ENCODE data around the gene TBC1D5. TPM values are rescaled to one million over a fixed set of nuclear protein-coding genes. Genes with fewer than 3 reads are reported as not detected.

TBC1D5 gene
- total and polyA plus RNA-seq, 2 donors (not counting 1 experiment from before 2014, with no cell fraction given) = 22.6 to 111 TPM

DNA sequence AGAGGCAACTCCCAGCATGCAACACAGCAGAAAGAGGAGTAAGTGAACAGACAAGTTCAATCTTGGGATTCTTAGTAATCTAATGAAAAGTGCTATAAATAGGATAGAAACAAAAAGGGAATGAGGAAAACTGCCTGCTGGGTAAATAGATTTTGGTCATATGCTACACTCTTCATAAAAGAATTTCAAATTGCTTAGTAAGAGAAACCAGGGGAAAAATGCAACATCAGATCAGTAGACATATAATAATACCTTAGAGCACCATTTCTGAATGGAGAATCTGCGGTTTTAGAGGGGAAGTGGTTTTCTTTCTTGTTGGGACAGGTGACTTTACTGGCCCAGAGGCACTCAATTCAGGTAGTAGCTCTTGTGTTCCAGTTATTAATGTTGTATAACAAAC, 13.4 kb upstream of the TBC1D5 start:
- no CpG with 5 or more reads among the region's 1 CpG for WGBS (ENCODE audit: insufficient coverage)
- no peak for ATAC-seq (ENCODE audit: low read depth)

DNA sequence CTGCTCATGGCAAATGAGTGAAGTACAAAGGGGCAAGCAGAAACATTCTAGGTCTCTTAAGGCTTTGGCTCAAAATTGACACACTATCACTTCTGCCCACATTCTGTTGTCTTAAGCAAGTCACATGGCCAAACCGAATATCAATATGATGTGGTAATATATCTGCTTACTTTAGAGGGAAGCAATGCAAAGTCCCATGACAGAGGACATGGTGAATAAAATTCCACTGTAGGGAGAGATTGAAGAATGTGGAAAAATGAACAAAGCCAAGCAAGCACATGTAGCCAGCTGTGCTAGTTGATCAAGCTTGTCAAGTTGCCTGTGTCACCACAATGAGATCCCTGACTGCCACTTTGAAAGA, 11.2 kb upstream of the TBC1D5 start:
- Histone ChIP-seq H3K9ac (ENCODE audit: low read length) (no peak overlapping the region), H2AFZ (ENCODE audit: insufficient read depth, low read depth, low read length, poor library complexity, severe bottlenecking) (no peak overlapping the region), H3K4me2 (replicated peaks; ENCODE audit: low read depth, low read length, poor library complexity, severe bottlenecking) (no peak overlapping the region), H3K27ac (ENCODE audit: low read length in 2 of 2) (no peak overlapping the region), H4K20me1 (ENCODE audit: control insufficient read depth, insufficient read depth, low read length, poor library complexity, severe bottlenecking) (no peaks in the 10 kb centered on the region), H3K4me1 (ENCODE audit: control insufficient read depth in 2 of 2, insufficient read depth in 2 of 2, low read length in 2 of 2) (peaks cover 15 to 19% of the 10 kb centered on the region in 2 donors), H3K36me3 (replicated peaks in 1 of 2; ENCODE audit: control extremely low read depth in 1 of 2, control insufficient read depth in 1 of 2, extremely low read depth in 1 of 2, insufficient read depth in 2 of 2, low read length in 1 of 2) (no peaks in the 10 kb centered on the region), H3K9me3 (ENCODE audit: control extremely low read depth in 1 of 3, control insufficient read depth in 2 of 3, insufficient read depth in 1 of 3, low read length in 2 of 3) (no peaks in the 10 kb centered on the region), H3K79me2 (ENCODE audit: control insufficient read depth, insufficient read depth, low read length) (no peaks in the 10 kb centered on the region), H3K4me3 (ENCODE audit: control extremely low read depth in 1 of 5, extremely low read depth in 1 of 5, insufficient read depth in 1 of 5, low read depth in 2 of 5, low read length in 4 of 5) (no peak overlapping the region), H3K27me3 (replicated peaks in 1 of 4; ENCODE audit: control extremely low read depth in 1 of 4, control insufficient read depth in 3 of 4, insufficient read depth in 4 of 4, low read length in 3 of 4) (no peaks in the 10 kb centered on the region)
- TF ChIP-seq, protein P1, sequence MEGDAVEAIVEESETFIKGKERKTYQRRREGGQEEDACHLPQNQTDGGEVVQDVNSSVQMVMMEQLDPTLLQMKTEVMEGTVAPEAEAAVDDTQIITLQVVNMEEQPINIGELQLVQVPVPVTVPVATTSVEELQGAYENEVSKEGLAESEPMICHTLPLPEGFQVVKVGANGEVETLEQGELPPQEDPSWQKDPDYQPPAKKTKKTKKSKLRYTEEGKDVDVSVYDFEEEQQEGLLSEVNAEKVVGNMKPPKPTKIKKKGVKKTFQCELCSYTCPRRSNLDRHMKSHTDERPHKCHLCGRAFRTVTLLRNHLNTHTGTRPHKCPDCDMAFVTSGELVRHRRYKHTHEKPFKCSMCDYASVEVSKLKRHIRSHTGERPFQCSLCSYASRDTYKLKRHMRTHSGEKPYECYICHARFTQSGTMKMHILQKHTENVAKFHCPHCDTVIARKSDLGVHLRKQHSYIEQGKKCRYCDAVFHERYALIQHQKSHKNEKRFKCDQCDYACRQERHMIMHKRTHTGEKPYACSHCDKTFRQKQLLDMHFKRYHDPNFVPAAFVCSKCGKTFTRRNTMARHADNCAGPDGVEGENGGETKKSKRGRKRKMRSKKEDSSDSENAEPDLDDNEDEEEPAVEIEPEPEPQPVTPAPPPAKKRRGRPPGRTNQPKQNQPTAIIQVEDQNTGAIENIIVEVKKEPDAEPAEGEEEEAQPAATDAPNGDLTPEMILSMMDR (IDR thresholded peaks at IDR 0.05) = no peak
- no peak for TF ChIP-seq EZH2 (IDR thresholded peaks at IDR 0.05; ENCODE audit: borderline replicate concordance, insufficient read depth, low read depth, low read length, poor library complexity, severe bottlenecking)
- DNase-seq = no peak
- intact Hi-C loops (cut with micrococcal nuclease) = no loop called here
- no peak overlapping the region for H3K27ac Mint-ChIP-seq
- H3K27me3 Mint-ChIP-seq = no peaks in the 10 kb centered on the region
- CTCF ChIA-PET = no interaction called here
- H3K4me1 Mint-ChIP-seq = peaks cover 19% of the 10 kb centered on the region
- no CpG with 5 or more reads among the region's 1 CpG for WGBS (ENCODE audit: insufficient coverage)
- no peak overlapping the region for H3K4me3 Mint-ChIP-seq
- H3K9me3 Mint-ChIP-seq (ENCODE audit: insufficient read depth) = peaks cover 2% of the 10 kb centered on the region
- POLR2A ChIA-PET = no interaction called here
- ATAC-seq (ENCODE audit: low read depth) = no peak

More for the DNA sequence above, 13.4 kb upstream of the TBC1D5 start:
- Mint-ChIP-seq H3K4me1 (peaks cover 6% of the 10 kb centered on the region), H3K4me3 (no peak overlapping the region), H3K27ac (no peak overlapping the region), H3K9me3 (ENCODE audit: insufficient read depth) (peaks cover 2% of the 10 kb centered on the region), H3K27me3 (no peaks in the 10 kb centered on the region)
- DNase-seq = no peak
- Histone ChIP-seq H2AFZ (ENCODE audit: insufficient read depth, low read depth, low read length, poor library complexity, severe bottlenecking) (no peak overlapping the region), H3K4me3 (ENCODE audit: control extremely low read depth in 1 of 5, extremely low read depth in 1 of 5, insufficient read depth in 1 of 5, low read depth in 2 of 5, low read length in 4 of 5) (no peak overlapping the region), H3K4me2 (replicated peaks; ENCODE audit: low read depth, low read length, poor library complexity, severe bottlenecking) (no peak overlapping the region), H3K9me3 (ENCODE audit: control extremely low read depth in 1 of 3, control insufficient read depth in 2 of 3, insufficient read depth in 1 of 3, low read length in 2 of 3) (no peaks in the 10 kb centered on the region), H3K36me3 (replicated peaks in 1 of 2; ENCODE audit: control extremely low read depth in 1 of 2, control insufficient read depth in 1 of 2, extremely low read depth in 1 of 2, insufficient read depth in 2 of 2, low read length in 1 of 2) (no peaks in the 10 kb centered on the region), H3K4me1 (ENCODE audit: control insufficient read depth in 2 of 2, insufficient read depth in 2 of 2, low read length in 2 of 2) (no peaks in the 10 kb centered on the region), H4K20me1 (ENCODE audit: control insufficient read depth, insufficient read depth, low read length, poor library complexity, severe bottlenecking) (no peaks in the 10 kb centered on the region), H3K9ac (ENCODE audit: low read length) (no peak overlapping the region), H3K27me3 (replicated peaks in 1 of 4; ENCODE audit: control extremely low read depth in 1 of 4, control insufficient read depth in 3 of 4, insufficient read depth in 4 of 4, low read length in 3 of 4) (no peaks in the 10 kb centered on the region), H3K27ac (ENCODE audit: low read length in 2 of 2) (no peak overlapping the region), H3K79me2 (ENCODE audit: control insufficient read depth, insufficient read depth, low read length) (no peaks in the 10 kb centered on the region)
- POLR2A ChIA-PET = no interaction called here
- intact Hi-C loops (cut with micrococcal nuclease) = no loop called here
- TF ChIP-seq, protein P1 (IDR thresholded peaks at IDR 0.05) = no peak
- no peak for TF ChIP-seq EZH2 (IDR thresholded peaks at IDR 0.05; ENCODE audit: borderline replicate concordance, insufficient read depth, low read depth, low read length, poor library complexity, severe bottlenecking)
- CTCF ChIA-PET = no interaction called here

Data from B cell (primary cell).